Right lobe of liver (tissue), 6 donors: Measurements from ENCODE around the gene IBA57. TPM values are rescaled to one million over a fixed set of nuclear protein-coding genes. Genes with fewer than 3 reads are reported as not detected.

Experiments
- ATAC-seq, 4 donors: fragments of 200-7000 bp; cut with Tn5 transposase; one replicate each; pipeline ENCODE4 v1.9.1; 2020; ENCODE audit warnings: mild to moderate bottlenecking in 4 of 4, moderate library complexity in 4 of 4
- DNase-seq, 3 donors: peaks; one replicate each; pipeline ENCODE4 v3.0.0-alpha.2; 2020
- H3K27ac ChIP-seq, 3 donors: fragments of 200-600 bp; one replicate each; pipeline ENCODE4 v1.8.0; 2022
- H3K27me3 ChIP-seq, 2 donors: fragments of 200-600 bp; one replicate each; pipeline ENCODE4 v1.8.0; 2022
- H3K36me3 ChIP-seq, 4 donors: fragments of 200-600 bp; sonication (generic) in 1 of 4; one replicate each; pipeline versions ENCODE4 v1.5.1 to v1.8.0; 2017 to 2022; ENCODE audit warnings: control low read depth in 1 of 4
- H3K4me1 ChIP-seq, 4 donors: fragments of 200-600 bp; sonication (generic) in 1 of 4; one replicate each; pipeline versions ENCODE4 v1.5.1 to v1.8.0; 2017 to 2022; ENCODE audit warnings: control low read depth in 1 of 4
- H3K4me3 ChIP-seq, 3 donors: fragments of 200-600 bp; one replicate each; pipeline ENCODE4 v1.8.0; 2022
- H3K9me3 ChIP-seq, 4 donors: fragments of 200-600 bp; sonication (generic) in 1 of 4; one replicate each; pipeline versions ENCODE4 v1.5.1 to v1.8.0; 2017 to 2022; ENCODE audit warnings: control low read depth in 1 of 4
- POLR2A ChIP-seq: fragments of 450-650 bp; IDR thresholded peaks from one replicate; pipeline ENCODE4 v1.6.1; 2017; ENCODE audit warnings: antibody characterized with exemption, mild to moderate bottlenecking
- WGBS: methylation state at CpG from one replicate; pipeline ENCODE4 v1.1.6; 2018; ENCODE audit warnings: low coverage, low lambda C conversion rate; ENCODE audit not compliant: insufficient coverage; ENCODE audit errors: missing lambda C conversion rate; 5-methylcytosine and 5-hydroxymethylcytosine counted together
- intact Hi-C, 2 donors: fragments of 100-400 bp; cut with DNase I; formaldehyde crosslinking; loops; one replicate each; pipeline versions ENCODE4 v1.11.2 to v1.14.1; 2022
- total RNA-seq, 6 experiments: library from RNA; depleted of rRNA in 2 of 6; stranded (reverse); fragments of >200 nt in 2 of 6; fragmentation: NEBNext Ultra II Directional in 3 of 6; extraction: Animal tissue kit (Norgen Biotek cat#: 25700) in 3 of 6; gene quantifications; one replicate each; pipeline versions ENCODE4 v1.1.0 to v1.2.4, GENCODE V29; 2016 to 2023
- TF ChIP-seq, protein P1 (sequence below), 4 donors: fragments of 200-600 bp in 3 of 4; fragments of 450-650 bp in 1 of 4; IDR thresholded peaks; one replicate each; pipeline versions ENCODE4 v1.5.1 to v1.8.0; 2016 to 2022; ENCODE audit warnings: antibody characterized with exemption in 4 of 4, mild to moderate bottlenecking in 2 of 4
- donor health status: DM: no; HTN: yes; CAD: no.
- donor health status: DM: no; HTN: no; CAD: no.
- donor health status: DM: no; HTN: no; CAD: no.
- donor health status: DM: no; HTN: yes; CAD: no.
- donor health status: DM: no; HTN: yes; CAD: no.

The IBA57 gene
- total RNA-seq, 6 experiments from 2014 or later, result 5.1 to 8.0 (median 6.1) TPM

- TF ChIP-seq, protein P1, sequence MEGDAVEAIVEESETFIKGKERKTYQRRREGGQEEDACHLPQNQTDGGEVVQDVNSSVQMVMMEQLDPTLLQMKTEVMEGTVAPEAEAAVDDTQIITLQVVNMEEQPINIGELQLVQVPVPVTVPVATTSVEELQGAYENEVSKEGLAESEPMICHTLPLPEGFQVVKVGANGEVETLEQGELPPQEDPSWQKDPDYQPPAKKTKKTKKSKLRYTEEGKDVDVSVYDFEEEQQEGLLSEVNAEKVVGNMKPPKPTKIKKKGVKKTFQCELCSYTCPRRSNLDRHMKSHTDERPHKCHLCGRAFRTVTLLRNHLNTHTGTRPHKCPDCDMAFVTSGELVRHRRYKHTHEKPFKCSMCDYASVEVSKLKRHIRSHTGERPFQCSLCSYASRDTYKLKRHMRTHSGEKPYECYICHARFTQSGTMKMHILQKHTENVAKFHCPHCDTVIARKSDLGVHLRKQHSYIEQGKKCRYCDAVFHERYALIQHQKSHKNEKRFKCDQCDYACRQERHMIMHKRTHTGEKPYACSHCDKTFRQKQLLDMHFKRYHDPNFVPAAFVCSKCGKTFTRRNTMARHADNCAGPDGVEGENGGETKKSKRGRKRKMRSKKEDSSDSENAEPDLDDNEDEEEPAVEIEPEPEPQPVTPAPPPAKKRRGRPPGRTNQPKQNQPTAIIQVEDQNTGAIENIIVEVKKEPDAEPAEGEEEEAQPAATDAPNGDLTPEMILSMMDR (IDR thresholded peaks at IDR 0.05), result no peak
- TF ChIP-seq POLR2A, result no peak
- peaks cover 0 to 9% (median 4%) of the 10 kb centered on the region in 4 donors for H3K36me3 ChIP-seq
- no peak for ATAC-seq
- intact Hi-C loops, result no loop called here
- no peaks in the 10 kb centered on the region for H3K27me3 ChIP-seq
- H3K9me3 ChIP-seq, result no peaks in the 10 kb centered on the region
- no peak overlapping the region for H3K27ac ChIP-seq
- DNase-seq, result peak in 1 of 3 donors; percentile 27
- H3K4me3 ChIP-seq, result no peak overlapping the region
- peaks cover 0 to 21% (median 15%) of the 10 kb centered on the region in 4 donors for H3K4me1 ChIP-seq
- WGBS, result 29% methylated on average over 1 of the region's 31 CpGs
Observed at GRCh38 chr1:228145463-228146416, 19.9 kb upstream of the IBA57 start.

DNA sequence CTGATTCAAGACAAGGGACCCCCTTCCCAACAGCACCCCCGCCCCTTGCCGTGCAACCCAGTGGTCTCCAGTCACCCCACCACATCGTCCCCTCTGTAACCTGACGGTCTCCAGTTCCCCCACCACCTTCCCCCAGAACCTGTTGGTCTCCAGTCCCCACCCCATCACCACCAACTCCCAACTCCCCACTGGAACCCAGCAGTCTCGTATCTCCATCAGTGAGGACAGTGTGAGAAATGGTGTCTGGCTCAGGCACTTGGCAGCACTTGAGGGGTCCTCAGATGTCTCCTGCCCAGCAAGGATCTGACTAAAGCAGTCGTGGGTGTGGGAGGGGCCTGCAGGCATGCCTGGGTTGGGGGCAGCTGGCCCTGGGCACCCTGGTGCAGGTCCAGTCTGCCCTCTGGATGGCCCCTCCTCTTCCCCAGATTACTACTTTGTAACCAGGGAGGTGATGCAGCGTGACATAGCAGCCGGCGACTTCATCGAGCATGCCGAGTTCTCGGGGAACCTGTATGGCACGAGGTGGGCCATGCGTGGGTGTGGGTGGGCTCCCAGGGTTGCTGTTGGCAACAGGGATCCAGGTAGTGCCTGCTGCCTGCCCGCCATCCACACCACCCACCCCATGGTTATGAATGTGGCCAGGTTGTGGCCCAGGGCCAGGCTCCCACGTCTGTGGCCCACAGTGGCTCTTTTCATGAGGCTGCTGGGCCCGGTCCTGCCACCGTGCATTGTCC, 19.0 kb upstream of the IBA57 start:
- Histone ChIP-seq H3K36me3 (peaks cover 0 to 9% (median 4%) of the 10 kb centered on the region in 4 donors), H3K4me1 (peaks cover 0 to 14% (median 10%) of the 10 kb centered on the region in 4 donors), H3K27ac (no peak overlapping the region), H3K4me3 (no peak overlapping the region), H3K9me3 (no peaks in the 10 kb centered on the region), H3K27me3 (no peaks in the 10 kb centered on the region)
- intact Hi-C loops, result no loop called here
- 86% methylated on average over 2 of the region's 18 CpGs for WGBS
- TF ChIP-seq, protein P1 (IDR thresholded peaks at IDR 0.05), result no peak
- TF ChIP-seq POLR2A, result no peak
- ATAC-seq (no peak), DNase-seq (no peak)

- Histone ChIP-seq H3K36me3 (peaks cover 0 to 9% (median 4%) of the 10 kb centered on the region in 4 donors), H3K27me3 (no peaks in the 10 kb centered on the region), H3K9me3 (no peaks in the 10 kb centered on the region), H3K4me3 (no peak overlapping the region), H3K4me1 (peaks cover 0 to 8% (median 4%) of the 10 kb centered on the region in 4 donors), H3K27ac (no peak overlapping the region)
- intact Hi-C loops, result no loop called here
- DNase-seq, result no peak
- 100% methylated on average over 3 of the region's 20 CpGs for WGBS
- ATAC-seq, result no peak
- TF ChIP-seq POLR2A, result no peak
- TF ChIP-seq, protein P1 (IDR thresholded peaks at IDR 0.05), result no peak
Observed at GRCh38 chr1:228147151-228147693, 18.4 kb upstream of the IBA57 start.

DNA sequence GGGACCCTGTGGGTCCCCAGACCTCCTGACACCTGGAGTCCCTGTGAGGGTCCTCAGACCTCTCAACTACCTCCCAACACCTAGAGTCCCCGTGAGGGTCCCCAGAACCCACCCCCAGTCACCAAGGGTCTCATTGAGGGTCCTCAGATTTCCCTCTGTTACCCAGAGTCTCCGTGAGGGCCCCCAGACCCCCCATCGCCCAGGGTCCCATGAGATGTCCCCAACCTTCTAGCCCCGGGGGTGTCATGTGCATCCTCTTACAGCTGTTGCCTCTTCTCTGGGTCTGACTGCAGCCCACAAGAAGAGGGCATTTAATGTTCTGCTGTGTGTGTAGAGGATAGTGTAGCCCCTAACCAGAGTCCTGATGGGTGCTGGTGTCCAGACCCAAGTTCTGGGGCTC, 17.8 kb upstream of the IBA57 start:
- Histone ChIP-seq H3K4me1 (peaks cover 0 to 3% (median under 1%) of the 10 kb centered on the region in 4 donors), H3K27ac (no peak overlapping the region), H3K4me3 (no peak overlapping the region), H3K27me3 (no peaks in the 10 kb centered on the region), H3K36me3 (peaks cover 0 to 9% (median 4%) of the 10 kb centered on the region in 4 donors), H3K9me3 (no peaks in the 10 kb centered on the region)
- WGBS, result no CpG with 5 or more reads among the region's 4 CpGs
- intact Hi-C loops, result no loop called here
- ATAC-seq (no peak), DNase-seq (no peak)
- TF ChIP-seq, protein P1 (IDR thresholded peaks at IDR 0.05), result no peak
- TF ChIP-seq POLR2A, result no peak
